ENCODE measurements around the gene ARHGEF11. TPM values are rescaled to one million over a fixed set of nuclear protein-coding genes. Genes with fewer than 3 reads are reported as not detected.

Gene ARHGEF11
- total RNA-seq, 1 experiment from 2014 or later = 38.1 TPM

DNA sequence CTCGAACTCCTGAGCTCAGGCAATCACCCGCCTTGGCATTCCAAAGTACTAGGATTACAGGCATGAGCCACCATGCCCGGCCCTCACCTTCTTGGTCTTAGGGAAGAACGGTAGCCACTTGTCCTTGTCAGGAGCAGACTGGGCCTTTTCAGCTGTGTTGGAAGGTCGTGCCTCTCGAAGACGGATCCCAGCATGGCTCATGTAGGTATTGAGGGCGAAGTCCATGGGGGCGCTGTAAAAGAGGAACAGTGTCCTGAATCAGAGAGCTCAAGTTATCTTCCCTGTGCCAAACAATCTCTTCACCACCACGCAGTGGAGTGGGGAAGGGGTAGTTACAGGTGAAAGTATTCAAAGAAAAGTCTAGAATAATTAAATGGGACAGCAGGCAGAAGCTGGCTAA lies 89.2 kb downstream of the ARHGEF11 start (continued):
- TF ChIP-seq, protein P1, sequence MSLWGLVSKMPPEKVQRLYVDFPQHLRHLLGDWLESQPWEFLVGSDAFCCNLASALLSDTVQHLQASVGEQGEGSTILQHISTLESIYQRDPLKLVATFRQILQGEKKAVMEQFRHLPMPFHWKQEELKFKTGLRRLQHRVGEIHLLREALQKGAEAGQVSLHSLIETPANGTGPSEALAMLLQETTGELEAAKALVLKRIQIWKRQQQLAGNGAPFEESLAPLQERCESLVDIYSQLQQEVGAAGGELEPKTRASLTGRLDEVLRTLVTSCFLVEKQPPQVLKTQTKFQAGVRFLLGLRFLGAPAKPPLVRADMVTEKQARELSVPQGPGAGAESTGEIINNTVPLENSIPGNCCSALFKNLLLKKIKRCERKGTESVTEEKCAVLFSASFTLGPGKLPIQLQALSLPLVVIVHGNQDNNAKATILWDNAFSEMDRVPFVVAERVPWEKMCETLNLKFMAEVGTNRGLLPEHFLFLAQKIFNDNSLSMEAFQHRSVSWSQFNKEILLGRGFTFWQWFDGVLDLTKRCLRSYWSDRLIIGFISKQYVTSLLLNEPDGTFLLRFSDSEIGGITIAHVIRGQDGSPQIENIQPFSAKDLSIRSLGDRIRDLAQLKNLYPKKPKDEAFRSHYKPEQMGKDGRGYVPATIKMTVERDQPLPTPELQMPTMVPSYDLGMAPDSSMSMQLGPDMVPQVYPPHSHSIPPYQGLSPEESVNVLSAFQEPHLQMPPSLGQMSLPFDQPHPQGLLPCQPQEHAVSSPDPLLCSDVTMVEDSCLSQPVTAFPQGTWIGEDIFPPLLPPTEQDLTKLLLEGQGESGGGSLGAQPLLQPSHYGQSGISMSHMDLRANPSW (CRISPR knock-in tag; conservative IDR thresholded peaks at IDR 0.05; ENCODE audit: low read depth) = no peak
- no peak for TF ChIP-seq NFYB (CRISPR knock-in tag; conservative IDR thresholded peaks at IDR 0.05; ENCODE audit: low read depth)
- no peak for TF ChIP-seq RELA (CRISPR knock-in tag; IDR thresholded peaks at IDR 0.05; ENCODE audit: borderline replicate concordance)

DNA sequence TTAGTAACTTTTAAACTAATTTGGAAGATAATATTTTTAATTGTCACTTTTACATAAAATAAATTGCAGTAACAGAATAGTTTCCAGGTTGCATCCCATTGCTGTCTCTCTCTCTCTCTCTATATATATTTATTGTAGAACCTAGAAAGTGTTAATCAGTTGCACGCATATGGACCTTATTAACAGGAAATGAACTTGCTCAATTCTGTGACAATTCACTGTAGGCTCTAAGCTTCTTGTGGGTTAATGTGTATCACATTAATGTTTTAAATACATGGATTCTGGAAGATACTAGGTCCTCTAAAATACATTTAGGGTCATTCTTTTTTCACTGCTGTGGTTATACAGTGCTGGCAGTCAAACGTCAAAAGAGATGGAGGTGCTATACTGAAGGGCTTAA lies 92.0 kb downstream of the ARHGEF11 start:
- ChIA-PET CTCF (no interaction called here), POLR2A (no interaction called here)
- H3K4me1 Mint-ChIP-seq = no peaks in the 10 kb centered on the region
- no peak for TF ChIP-seq NFATC4 (CRISPR knock-in tag; IDR thresholded peaks at IDR 0.05)
- TF ChIP-seq, protein P2, sequence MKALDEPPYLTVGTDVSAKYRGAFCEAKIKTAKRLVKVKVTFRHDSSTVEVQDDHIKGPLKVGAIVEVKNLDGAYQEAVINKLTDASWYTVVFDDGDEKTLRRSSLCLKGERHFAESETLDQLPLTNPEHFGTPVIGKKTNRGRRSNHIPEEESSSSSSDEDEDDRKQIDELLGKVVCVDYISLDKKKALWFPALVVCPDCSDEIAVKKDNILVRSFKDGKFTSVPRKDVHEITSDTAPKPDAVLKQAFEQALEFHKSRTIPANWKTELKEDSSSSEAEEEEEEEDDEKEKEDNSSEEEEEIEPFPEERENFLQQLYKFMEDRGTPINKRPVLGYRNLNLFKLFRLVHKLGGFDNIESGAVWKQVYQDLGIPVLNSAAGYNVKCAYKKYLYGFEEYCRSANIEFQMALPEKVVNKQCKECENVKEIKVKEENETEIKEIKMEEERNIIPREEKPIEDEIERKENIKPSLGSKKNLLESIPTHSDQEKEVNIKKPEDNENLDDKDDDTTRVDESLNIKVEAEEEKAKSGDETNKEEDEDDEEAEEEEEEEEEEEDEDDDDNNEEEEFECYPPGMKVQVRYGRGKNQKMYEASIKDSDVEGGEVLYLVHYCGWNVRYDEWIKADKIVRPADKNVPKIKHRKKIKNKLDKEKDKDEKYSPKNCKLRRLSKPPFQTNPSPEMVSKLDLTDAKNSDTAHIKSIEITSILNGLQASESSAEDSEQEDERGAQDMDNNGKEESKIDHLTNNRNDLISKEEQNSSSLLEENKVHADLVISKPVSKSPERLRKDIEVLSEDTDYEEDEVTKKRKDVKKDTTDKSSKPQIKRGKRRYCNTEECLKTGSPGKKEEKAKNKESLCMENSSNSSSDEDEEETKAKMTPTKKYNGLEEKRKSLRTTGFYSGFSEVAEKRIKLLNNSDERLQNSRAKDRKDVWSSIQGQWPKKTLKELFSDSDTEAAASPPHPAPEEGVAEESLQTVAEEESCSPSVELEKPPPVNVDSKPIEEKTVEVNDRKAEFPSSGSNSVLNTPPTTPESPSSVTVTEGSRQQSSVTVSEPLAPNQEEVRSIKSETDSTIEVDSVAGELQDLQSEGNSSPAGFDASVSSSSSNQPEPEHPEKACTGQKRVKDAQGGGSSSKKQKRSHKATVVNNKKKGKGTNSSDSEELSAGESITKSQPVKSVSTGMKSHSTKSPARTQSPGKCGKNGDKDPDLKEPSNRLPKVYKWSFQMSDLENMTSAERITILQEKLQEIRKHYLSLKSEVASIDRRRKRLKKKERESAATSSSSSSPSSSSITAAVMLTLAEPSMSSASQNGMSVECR (CRISPR knock-in tag; IDR thresholded peaks at IDR 0.05; ENCODE audit: borderline replicate concordance) = no peak
- TF ChIP-seq, protein P3, sequence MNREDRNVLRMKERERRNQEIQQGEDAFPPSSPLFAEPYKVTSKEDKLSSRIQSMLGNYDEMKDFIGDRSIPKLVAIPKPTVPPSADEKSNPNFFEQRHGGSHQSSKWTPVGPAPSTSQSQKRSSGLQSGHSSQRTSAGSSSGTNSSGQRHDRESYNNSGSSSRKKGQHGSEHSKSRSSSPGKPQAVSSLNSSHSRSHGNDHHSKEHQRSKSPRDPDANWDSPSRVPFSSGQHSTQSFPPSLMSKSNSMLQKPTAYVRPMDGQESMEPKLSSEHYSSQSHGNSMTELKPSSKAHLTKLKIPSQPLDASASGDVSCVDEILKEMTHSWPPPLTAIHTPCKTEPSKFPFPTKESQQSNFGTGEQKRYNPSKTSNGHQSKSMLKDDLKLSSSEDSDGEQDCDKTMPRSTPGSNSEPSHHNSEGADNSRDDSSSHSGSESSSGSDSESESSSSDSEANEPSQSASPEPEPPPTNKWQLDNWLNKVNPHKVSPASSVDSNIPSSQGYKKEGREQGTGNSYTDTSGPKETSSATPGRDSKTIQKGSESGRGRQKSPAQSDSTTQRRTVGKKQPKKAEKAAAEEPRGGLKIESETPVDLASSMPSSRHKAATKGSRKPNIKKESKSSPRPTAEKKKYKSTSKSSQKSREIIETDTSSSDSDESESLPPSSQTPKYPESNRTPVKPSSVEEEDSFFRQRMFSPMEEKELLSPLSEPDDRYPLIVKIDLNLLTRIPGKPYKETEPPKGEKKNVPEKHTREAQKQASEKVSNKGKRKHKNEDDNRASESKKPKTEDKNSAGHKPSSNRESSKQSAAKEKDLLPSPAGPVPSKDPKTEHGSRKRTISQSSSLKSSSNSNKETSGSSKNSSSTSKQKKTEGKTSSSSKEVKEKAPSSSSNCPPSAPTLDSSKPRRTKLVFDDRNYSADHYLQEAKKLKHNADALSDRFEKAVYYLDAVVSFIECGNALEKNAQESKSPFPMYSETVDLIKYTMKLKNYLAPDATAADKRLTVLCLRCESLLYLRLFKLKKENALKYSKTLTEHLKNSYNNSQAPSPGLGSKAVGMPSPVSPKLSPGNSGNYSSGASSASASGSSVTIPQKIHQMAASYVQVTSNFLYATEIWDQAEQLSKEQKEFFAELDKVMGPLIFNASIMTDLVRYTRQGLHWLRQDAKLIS (CRISPR knock-in tag; IDR thresholded peaks at IDR 0.05; ENCODE audit: borderline replicate concordance) = no peak
- TF ChIP-seq, protein P4, sequence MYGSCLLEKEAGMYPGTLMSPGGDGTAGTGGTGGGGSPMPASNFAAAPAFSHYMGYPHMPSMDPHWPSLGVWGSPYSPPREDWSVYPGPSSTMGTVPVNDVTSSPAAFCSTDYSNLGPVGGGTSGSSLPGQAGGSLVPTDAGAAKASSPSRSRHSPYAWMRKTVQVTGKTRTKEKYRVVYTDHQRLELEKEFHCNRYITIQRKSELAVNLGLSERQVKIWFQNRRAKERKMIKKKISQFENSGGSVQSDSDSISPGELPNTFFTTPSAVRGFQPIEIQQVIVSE (CRISPR knock-in tag; IDR thresholded peaks at IDR 0.05; ENCODE audit: borderline replicate concordance) = no peak
- TF ChIP-seq, protein P5, sequence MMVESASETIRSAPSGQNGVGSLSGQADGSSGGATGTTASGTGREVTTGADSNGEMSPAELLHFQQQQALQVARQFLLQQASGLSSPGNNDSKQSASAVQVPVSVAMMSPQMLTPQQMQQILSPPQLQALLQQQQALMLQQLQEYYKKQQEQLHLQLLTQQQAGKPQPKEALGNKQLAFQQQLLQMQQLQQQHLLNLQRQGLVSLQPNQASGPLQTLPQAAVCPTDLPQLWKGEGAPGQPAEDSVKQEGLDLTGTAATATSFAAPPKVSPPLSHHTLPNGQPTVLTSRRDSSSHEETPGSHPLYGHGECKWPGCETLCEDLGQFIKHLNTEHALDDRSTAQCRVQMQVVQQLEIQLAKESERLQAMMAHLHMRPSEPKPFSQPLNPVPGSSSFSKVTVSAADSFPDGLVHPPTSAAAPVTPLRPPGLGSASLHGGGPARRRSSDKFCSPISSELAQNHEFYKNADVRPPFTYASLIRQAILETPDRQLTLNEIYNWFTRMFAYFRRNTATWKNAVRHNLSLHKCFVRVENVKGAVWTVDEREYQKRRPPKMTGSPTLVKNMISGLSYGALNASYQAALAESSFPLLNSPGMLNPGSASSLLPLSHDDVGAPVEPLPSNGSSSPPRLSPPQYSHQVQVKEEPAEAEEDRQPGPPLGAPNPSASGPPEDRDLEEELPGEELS (CRISPR knock-in tag; IDR thresholded peaks at IDR 0.05) = no peak
- TF ChIP-seq JUN (CRISPR knock-in tag; IDR thresholded peaks at IDR 0.05) = no peak
- TF ChIP-seq, protein P6, sequence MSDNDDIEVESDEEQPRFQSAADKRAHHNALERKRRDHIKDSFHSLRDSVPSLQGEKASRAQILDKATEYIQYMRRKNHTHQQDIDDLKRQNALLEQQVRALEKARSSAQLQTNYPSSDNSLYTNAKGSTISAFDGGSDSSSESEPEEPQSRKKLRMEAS (CRISPR knock-in tag; IDR thresholded peaks at IDR 0.05) = no peak
- TF ChIP-seq, protein P7, sequence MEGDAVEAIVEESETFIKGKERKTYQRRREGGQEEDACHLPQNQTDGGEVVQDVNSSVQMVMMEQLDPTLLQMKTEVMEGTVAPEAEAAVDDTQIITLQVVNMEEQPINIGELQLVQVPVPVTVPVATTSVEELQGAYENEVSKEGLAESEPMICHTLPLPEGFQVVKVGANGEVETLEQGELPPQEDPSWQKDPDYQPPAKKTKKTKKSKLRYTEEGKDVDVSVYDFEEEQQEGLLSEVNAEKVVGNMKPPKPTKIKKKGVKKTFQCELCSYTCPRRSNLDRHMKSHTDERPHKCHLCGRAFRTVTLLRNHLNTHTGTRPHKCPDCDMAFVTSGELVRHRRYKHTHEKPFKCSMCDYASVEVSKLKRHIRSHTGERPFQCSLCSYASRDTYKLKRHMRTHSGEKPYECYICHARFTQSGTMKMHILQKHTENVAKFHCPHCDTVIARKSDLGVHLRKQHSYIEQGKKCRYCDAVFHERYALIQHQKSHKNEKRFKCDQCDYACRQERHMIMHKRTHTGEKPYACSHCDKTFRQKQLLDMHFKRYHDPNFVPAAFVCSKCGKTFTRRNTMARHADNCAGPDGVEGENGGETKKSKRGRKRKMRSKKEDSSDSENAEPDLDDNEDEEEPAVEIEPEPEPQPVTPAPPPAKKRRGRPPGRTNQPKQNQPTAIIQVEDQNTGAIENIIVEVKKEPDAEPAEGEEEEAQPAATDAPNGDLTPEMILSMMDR (IDR thresholded peaks at IDR 0.05) = no peak
- no peak for TF ChIP-seq JAZF1 (CRISPR knock-in tag; IDR thresholded peaks at IDR 0.05)
- TF ChIP-seq, protein P8, sequence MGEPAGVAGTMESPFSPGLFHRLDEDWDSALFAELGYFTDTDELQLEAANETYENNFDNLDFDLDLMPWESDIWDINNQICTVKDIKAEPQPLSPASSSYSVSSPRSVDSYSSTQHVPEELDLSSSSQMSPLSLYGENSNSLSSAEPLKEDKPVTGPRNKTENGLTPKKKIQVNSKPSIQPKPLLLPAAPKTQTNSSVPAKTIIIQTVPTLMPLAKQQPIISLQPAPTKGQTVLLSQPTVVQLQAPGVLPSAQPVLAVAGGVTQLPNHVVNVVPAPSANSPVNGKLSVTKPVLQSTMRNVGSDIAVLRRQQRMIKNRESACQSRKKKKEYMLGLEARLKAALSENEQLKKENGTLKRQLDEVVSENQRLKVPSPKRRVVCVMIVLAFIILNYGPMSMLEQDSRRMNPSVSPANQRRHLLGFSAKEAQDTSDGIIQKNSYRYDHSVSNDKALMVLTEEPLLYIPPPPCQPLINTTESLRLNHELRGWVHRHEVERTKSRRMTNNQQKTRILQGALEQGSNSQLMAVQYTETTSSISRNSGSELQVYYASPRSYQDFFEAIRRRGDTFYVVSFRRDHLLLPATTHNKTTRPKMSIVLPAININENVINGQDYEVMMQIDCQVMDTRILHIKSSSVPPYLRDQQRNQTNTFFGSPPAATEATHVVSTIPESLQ (CRISPR knock-in tag; IDR thresholded peaks at IDR 0.05) = no peak
- no peaks in the 10 kb centered on the region for H3K9me3 Mint-ChIP-seq
- no peak for ATAC-seq
- DNase-seq (ENCODE audit: low spot score) = no peak
- H3K4me3 Mint-ChIP-seq = no peak overlapping the region
- peaks cover 58% of the 10 kb centered on the region for H3K36me3 Mint-ChIP-seq
- H3K27ac Mint-ChIP-seq = no peak overlapping the region
- H3K27me3 Mint-ChIP-seq (ENCODE audit: low read depth) = no peaks in the 10 kb centered on the region
